ENCODE results near the gene PEX11A. TPM values are rescaled to one million over a fixed set of nuclear protein-coding genes. Genes with fewer than 3 reads are reported as not detected.

Gene PEX11A
- total RNA-seq, 1 experiment from 2014 or later, result 1.3 TPM

DNA sequence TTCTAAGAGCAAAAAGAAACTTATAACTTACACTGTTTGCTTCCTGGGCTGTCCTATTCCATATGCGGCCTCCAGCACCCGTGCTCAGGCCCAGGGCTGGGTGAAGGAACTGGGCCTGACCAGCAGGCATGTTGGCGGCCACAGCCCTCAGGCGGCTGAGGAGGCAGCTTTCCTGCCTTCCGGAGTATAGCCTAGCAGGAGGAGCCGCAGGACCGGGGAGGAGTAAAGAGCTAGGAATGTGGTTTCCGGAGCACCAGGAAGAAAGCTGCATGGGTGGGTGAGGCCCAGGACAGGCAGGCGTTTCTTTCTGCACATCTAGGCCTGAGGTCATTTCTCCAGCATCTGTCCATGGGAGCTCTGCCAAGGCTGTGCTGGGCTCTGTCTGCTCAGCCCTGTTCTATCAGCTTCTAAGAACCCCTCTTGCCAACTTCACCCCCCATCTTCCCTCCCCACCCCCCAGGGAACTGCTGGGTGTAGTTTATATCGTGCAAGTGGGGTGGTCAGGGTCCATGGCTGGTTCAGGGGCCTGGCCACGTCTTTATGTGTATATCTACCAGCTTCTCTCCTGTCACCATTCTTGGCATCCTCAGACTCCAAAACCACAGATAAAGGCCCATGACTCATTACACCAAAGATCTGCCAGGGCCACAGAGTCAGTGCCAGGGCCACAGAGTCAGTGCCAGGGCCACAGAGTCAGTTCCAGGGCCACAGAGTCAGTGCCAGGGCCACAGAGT lies 27.5 kb downstream of the PEX11A start:
- Histone ChIP-seq H3K4me2 (ENCODE audit: insufficient read depth, insufficient read length, low read length) (no peak overlapping the region), H3K18ac (ENCODE audit: insufficient read length, low read depth, low read length) (no peak overlapping the region), H3K4me1 (ENCODE audit: insufficient read depth, low read length) (no peaks in the 10 kb centered on the region), H3K9ac (ENCODE audit: extremely low read depth, insufficient read length, low read length) (no peak overlapping the region), H3K23me2 (ENCODE audit: insufficient read length, low read depth, low read length, poor library complexity, severe bottlenecking) (no peaks in the 10 kb centered on the region), H2BK120ac (ENCODE audit: low read depth, low read length, poor library complexity, severe bottlenecking) (no peak overlapping the region), H2BK15ac (ENCODE audit: low read depth, low read length) (no peak overlapping the region), H3K27ac (ENCODE audit: insufficient read length, low read depth, low read length) (no peak overlapping the region), H2AK5ac (ENCODE audit: insufficient read length, low read length) (no peak overlapping the region), H3K27me3 (ENCODE audit: insufficient read depth, low read length) (no peaks in the 10 kb centered on the region; the same call in 1 of the 2 replicates), H4K5ac (ENCODE audit: insufficient read length, low read depth, low read length) (no peak overlapping the region), H3K9me3 (ENCODE audit: control insufficient read depth, low read depth, low read length) (no peaks in the 10 kb centered on the region), H4K20me1 (ENCODE audit: control insufficient read depth, insufficient read depth, insufficient read length) (no peaks in the 10 kb centered on the region), H3K79me1 (ENCODE audit: insufficient read depth, low read depth, low read length, poor library complexity, severe bottlenecking) (no peaks in the 10 kb centered on the region), H3K56ac (ENCODE audit: insufficient read length, low read depth, low read length) (no peak overlapping the region), H4K8ac (replicated peaks; ENCODE audit: insufficient read length, low read depth, low read length) (no peak overlapping the region), H4K91ac (ENCODE audit: insufficient read length, low read depth, low read length) (no peak overlapping the region), H3K23ac (ENCODE audit: insufficient read length, low read depth, low read length) (no peak overlapping the region), H2BK12ac (ENCODE audit: insufficient read length, low read depth, low read length) (no peak overlapping the region), H3T11ph (ENCODE audit: low read length) (no peak overlapping the region), H3K4ac (ENCODE audit: low read depth, low read length) (no peak overlapping the region), H2AFZ (ENCODE audit: low read length) (no peak overlapping the region), H2BK20ac (ENCODE audit: low read depth, low read length, poor library complexity, severe bottlenecking) (no peak overlapping the region), H3K79me2 (ENCODE audit: insufficient read depth, low read length) (no peaks in the 10 kb centered on the region), H3K14ac (ENCODE audit: insufficient read depth, low read length) (no peak overlapping the region), H2BK5ac (ENCODE audit: insufficient read length, low read length) (no peak overlapping the region)
- H3K36me3 Mint-ChIP-seq (ENCODE audit: insufficient read depth in 1 of 3, low read depth in 3 of 3), result no peaks in the 10 kb centered on the region
- no peak overlapping the region for H3K4me3 Mint-ChIP-seq
- H3K27ac Mint-ChIP-seq, result no peak overlapping the region
- TF ChIP-seq, protein P1, sequence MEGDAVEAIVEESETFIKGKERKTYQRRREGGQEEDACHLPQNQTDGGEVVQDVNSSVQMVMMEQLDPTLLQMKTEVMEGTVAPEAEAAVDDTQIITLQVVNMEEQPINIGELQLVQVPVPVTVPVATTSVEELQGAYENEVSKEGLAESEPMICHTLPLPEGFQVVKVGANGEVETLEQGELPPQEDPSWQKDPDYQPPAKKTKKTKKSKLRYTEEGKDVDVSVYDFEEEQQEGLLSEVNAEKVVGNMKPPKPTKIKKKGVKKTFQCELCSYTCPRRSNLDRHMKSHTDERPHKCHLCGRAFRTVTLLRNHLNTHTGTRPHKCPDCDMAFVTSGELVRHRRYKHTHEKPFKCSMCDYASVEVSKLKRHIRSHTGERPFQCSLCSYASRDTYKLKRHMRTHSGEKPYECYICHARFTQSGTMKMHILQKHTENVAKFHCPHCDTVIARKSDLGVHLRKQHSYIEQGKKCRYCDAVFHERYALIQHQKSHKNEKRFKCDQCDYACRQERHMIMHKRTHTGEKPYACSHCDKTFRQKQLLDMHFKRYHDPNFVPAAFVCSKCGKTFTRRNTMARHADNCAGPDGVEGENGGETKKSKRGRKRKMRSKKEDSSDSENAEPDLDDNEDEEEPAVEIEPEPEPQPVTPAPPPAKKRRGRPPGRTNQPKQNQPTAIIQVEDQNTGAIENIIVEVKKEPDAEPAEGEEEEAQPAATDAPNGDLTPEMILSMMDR (conservative IDR thresholded peaks at IDR 0.05), result no peak
- DNase-seq, result peak; percentile 63
- no peaks in the 10 kb centered on the region for H3K9me3 Mint-ChIP-seq
- H3K4me1 Mint-ChIP-seq, result peaks cover 9 to 20% of the 10 kb centered on the region in 2 experiments
- peaks cover 54% of the 10 kb centered on the region for H3K27me3 Mint-ChIP-seq (ENCODE audit: low read depth)
- WGBS (ENCODE audit: extremely low coverage, insufficient read length, low lambda C conversion rate), result no CpG with 5 or more reads among the region's 11 CpGs

All from H9 (cell line).